Prostate gland (tissue), 2 donors: ENCODE results near the gene DOK6.
"Not testable (repeated sequence)": the region's sequence is repeated elsewhere in the genome, so short reads cannot be mapped to it uniquely, and the experiment has no call there.

Experiments used
- CTCF ChIP-seq, 4 experiments: fragments of 200-600 bp in 2 of 4; fragments of 450-650 bp in 2 of 4; sonication (generic) in 2 of 4; IDR thresholded peaks; 1 replicate in 3 of 4; 2 replicates in 1 of 4; pipeline ENCODE4 v1.5.1; 2016 to 2019; ENCODE audit warnings: antibody characterized with exemption in 4 of 4, mild to moderate bottlenecking in 2 of 4, moderate library complexity in 2 of 4
- POLR2A ChIP-seq: fragments of 450-650 bp; IDR thresholded peaks from one replicate; pipeline ENCODE4 v1.6.1; 2016; ENCODE audit warnings: antibody characterized with exemption, mild to moderate bottlenecking
- POLR2AphosphoS5 ChIP-seq: sonication (generic); formaldehyde crosslinking; IDR thresholded peaks from one replicate; pipeline ENCODE4 v1.6.1; 2017; ENCODE audit warnings: antibody characterized with exemption

GRCh38 chr18:69359768-69360167, 40.9 kb upstream of the DOK6 start:
- not testable (repeated sequence) for TF ChIP-seq CTCF (IDR thresholded peaks at IDR 0.05); POLR2A; POLR2AphosphoS5
